H9 (cell line): ENCODE data around the gene RPS15A. TPM values are rescaled to one million over a fixed set of nuclear protein-coding genes. Genes with fewer than 3 reads are reported as not detected.
"Not testable (repeated sequence)": the region's sequence is repeated elsewhere in the genome, so short reads cannot be mapped to it uniquely, and the experiment has no call there.

ENCODE experiments used
- DNase-seq: peaks from one replicate; pipeline ENCODE4 v3.0.0-alpha.2; 2017
- H2AFZ ChIP-seq: one replicate; pipeline ENCODE4 v1.6.1; 2013; ENCODE audit warnings: mild to moderate bottlenecking, low read length, control low read depth, moderate library complexity
- H2AK5ac ChIP-seq: 2 replicates; pipeline ENCODE4 v1.6.1; 2013; ENCODE audit warnings: low read length, control low read depth, mixed read lengths; ENCODE audit not compliant: insufficient read length
- H2BK120ac ChIP-seq: one replicate; pipeline ENCODE4 v1.6.1; 2013; ENCODE audit warnings: low read depth, mild to moderate bottlenecking, low read length, control low read depth, inconsistent platforms; ENCODE audit not compliant: poor library complexity, severe bottlenecking
- H2BK12ac ChIP-seq: 2 replicates; pipeline ENCODE4 v1.6.1; 2013; ENCODE audit warnings: low read length, control low read depth, mixed read lengths, low read depth; ENCODE audit not compliant: insufficient read length
- H2BK15ac ChIP-seq: 2 replicates; pipeline ENCODE4 v1.6.1; 2013; ENCODE audit warnings: low read depth, low read length, control low read depth
- H2BK20ac ChIP-seq: one replicate; pipeline ENCODE4 v1.6.1; 2013; ENCODE audit warnings: low read depth, mild to moderate bottlenecking, low read length, control low read depth, inconsistent platforms; ENCODE audit not compliant: poor library complexity, severe bottlenecking
- H2BK5ac ChIP-seq: 2 replicates; pipeline ENCODE4 v1.6.1; 2013; ENCODE audit warnings: low read length, control low read depth, mixed read lengths; ENCODE audit not compliant: insufficient read length
- H3K14ac ChIP-seq: 2 replicates; pipeline ENCODE4 v1.6.1; 2013; ENCODE audit warnings: low read length, control low read depth; ENCODE audit not compliant: insufficient read depth
- H3K18ac ChIP-seq: 2 replicates; pipeline ENCODE4 v1.6.1; 2013; ENCODE audit warnings: low read depth, mild to moderate bottlenecking, mixed read lengths, low read length, control low read depth; ENCODE audit not compliant: insufficient read length
- H3K23ac ChIP-seq: 2 replicates; pipeline ENCODE4 v1.6.1; 2013; ENCODE audit warnings: low read length, control low read depth, mixed read lengths, low read depth; ENCODE audit not compliant: insufficient read length
- H3K23me2 ChIP-seq: 2 replicates; pipeline ENCODE4 v1.6.1; 2013; ENCODE audit warnings: low read depth, mild to moderate bottlenecking, mixed read lengths, low read length, control low read depth; ENCODE audit not compliant: insufficient read length, poor library complexity, severe bottlenecking
- H3K27ac ChIP-seq: 2 replicates; pipeline ENCODE4 v1.5.1; 2013; ENCODE audit warnings: low read length, control low read depth, mixed read lengths, low read depth; ENCODE audit not compliant: insufficient read length
- H3K27me3 ChIP-seq: 2 replicates; pipeline ENCODE4 v1.6.1; 2013; ENCODE audit warnings: low read length, control low read depth, inconsistent platforms; ENCODE audit not compliant: insufficient read depth
- H3K4ac ChIP-seq: 2 replicates; pipeline ENCODE4 v1.6.1; 2013; ENCODE audit warnings: low read depth, mild to moderate bottlenecking, control low read depth, inconsistent platforms, low read length, moderate library complexity
- H3K4me1 ChIP-seq: 2 replicates; pipeline ENCODE4 v1.6.1; 2013; ENCODE audit warnings: low read length, control low read depth, inconsistent platforms; ENCODE audit not compliant: insufficient read depth
- H3K4me2 ChIP-seq: 2 replicates; pipeline ENCODE4 v1.6.1; 2013; ENCODE audit warnings: low read length, control low read depth, mixed read lengths; ENCODE audit not compliant: insufficient read length, insufficient read depth
- H3K56ac ChIP-seq: 2 replicates; pipeline ENCODE4 v1.6.1; 2013; ENCODE audit warnings: low read depth, mild to moderate bottlenecking, mixed read lengths, low read length, control low read depth; ENCODE audit not compliant: insufficient read length
- H3K79me1 ChIP-seq: 2 replicates; pipeline ENCODE4 v1.6.1; 2013; ENCODE audit warnings: low read depth, mild to moderate bottlenecking, moderate library complexity, low read length, control low read depth, inconsistent platforms; ENCODE audit not compliant: insufficient read depth, poor library complexity, severe bottlenecking
- H3K79me2 ChIP-seq: 2 replicates; pipeline ENCODE4 v1.6.1; 2013; ENCODE audit warnings: low read length, control low read depth, inconsistent platforms; ENCODE audit not compliant: insufficient read depth
- H3K9ac ChIP-seq: 2 replicates; pipeline ENCODE4 v1.6.1; 2013; ENCODE audit warnings: low read length, control low read depth, mixed read lengths; ENCODE audit not compliant: insufficient read length; ENCODE audit errors: extremely low read depth
- H3K9me3 ChIP-seq: one replicate; pipeline ENCODE4 v1.6.1; 2013; ENCODE audit warnings: low read depth, low read length, inconsistent platforms; ENCODE audit not compliant: control insufficient read depth
- H3T11ph ChIP-seq: one replicate; pipeline ENCODE4 v1.6.1; 2013; ENCODE audit warnings: mild to moderate bottlenecking, low read length, control low read depth, inconsistent platforms
- H4K20me1 ChIP-seq: one replicate; pipeline ENCODE4 v1.6.1; 2013; ENCODE audit not compliant: control insufficient read depth, insufficient read length, insufficient read depth
- H4K5ac ChIP-seq: 2 replicates; pipeline ENCODE4 v1.6.1; 2013; ENCODE audit warnings: low read depth, mild to moderate bottlenecking, mixed read lengths, low read length, control low read depth; ENCODE audit not compliant: insufficient read length
- H4K8ac ChIP-seq: replicated peaks from 2 replicates; pipeline ENCODE4 v1.6.1; 2013; ENCODE audit warnings: low read length, control low read depth, mixed read lengths, low read depth; ENCODE audit not compliant: insufficient read length
- H4K91ac ChIP-seq: 2 replicates; pipeline ENCODE4 v1.6.1; 2013; ENCODE audit warnings: low read depth, mild to moderate bottlenecking, moderate library complexity, mixed read lengths, low read length, control low read depth; ENCODE audit not compliant: insufficient read length
- H3K27ac Mint-ChIP-seq, 3 experiments: 2 replicates in 2 of 3; 3 replicates in 1 of 3; pipeline ENCODE4 v1.8.0; 2020 to 2021; ENCODE audit warnings: mixed read lengths in 3 of 3, mild to moderate bottlenecking in 1 of 3, moderate library complexity in 1 of 3
- H3K27me3 Mint-ChIP-seq: 2 replicates; pipeline ENCODE4 v1.8.0; 2021; ENCODE audit warnings: low read depth, mild to moderate bottlenecking, moderate library complexity, mixed read lengths
- H3K36me3 Mint-ChIP-seq, 3 experiments: 2 replicates in 2 of 3; 3 replicates in 1 of 3; pipeline ENCODE4 v1.8.0; 2020 to 2021; ENCODE audit warnings: low read depth in 3 of 3, mixed read lengths in 3 of 3; ENCODE audit not compliant: insufficient read depth in 1 of 3
- H3K4me1 Mint-ChIP-seq, 2 experiments: 2 replicates each; pipeline ENCODE4 v1.8.0; 2020; ENCODE audit warnings: mixed read lengths in 2 of 2
- H3K4me3 Mint-ChIP-seq, 2 experiments: 2 replicates in 1 of 2; 3 replicates in 1 of 2; pipeline ENCODE4 v1.8.0; 2020 to 2021; ENCODE audit warnings: mild to moderate bottlenecking in 2 of 2, mixed read lengths in 2 of 2, moderate library complexity in 1 of 2
- H3K9me3 Mint-ChIP-seq, 2 experiments: 2 replicates in 1 of 2; 3 replicates in 1 of 2; pipeline ENCODE4 v1.8.0; 2020; ENCODE audit warnings: mild to moderate bottlenecking in 2 of 2, mixed read lengths in 2 of 2, moderate library complexity in 1 of 2
- WGBS: extraction: QIAGEN DNeasy Blood & Tissue Kit; methylation state at CpG from one replicate; pipeline ENCODE4 v1.1.7; 2013; ENCODE audit warnings: missing lambda C conversion rate, low lambda C conversion rate, mixed read lengths; ENCODE audit not compliant: insufficient read length; ENCODE audit errors: extremely low coverage; 5-methylcytosine and 5-hydroxymethylcytosine counted together
- total RNA-seq: library from RNA; stranded (reverse); gene quantifications from 2 replicates; pipeline ENCODE4 v1.2.1, GENCODE V29; 2021
- TF ChIP-seq, protein P1 (sequence below): fragments of 200-600 bp; sonication (generic); conservative IDR thresholded peaks from 3 replicates; pipeline ENCODE4 v1.8.0; 2021; ENCODE audit warnings: antibody characterized with exemption, mild to moderate bottlenecking

Gene RPS15A
- total RNA-seq, 1 experiment from 2014 or later, result 1,990 TPM

DNA sequence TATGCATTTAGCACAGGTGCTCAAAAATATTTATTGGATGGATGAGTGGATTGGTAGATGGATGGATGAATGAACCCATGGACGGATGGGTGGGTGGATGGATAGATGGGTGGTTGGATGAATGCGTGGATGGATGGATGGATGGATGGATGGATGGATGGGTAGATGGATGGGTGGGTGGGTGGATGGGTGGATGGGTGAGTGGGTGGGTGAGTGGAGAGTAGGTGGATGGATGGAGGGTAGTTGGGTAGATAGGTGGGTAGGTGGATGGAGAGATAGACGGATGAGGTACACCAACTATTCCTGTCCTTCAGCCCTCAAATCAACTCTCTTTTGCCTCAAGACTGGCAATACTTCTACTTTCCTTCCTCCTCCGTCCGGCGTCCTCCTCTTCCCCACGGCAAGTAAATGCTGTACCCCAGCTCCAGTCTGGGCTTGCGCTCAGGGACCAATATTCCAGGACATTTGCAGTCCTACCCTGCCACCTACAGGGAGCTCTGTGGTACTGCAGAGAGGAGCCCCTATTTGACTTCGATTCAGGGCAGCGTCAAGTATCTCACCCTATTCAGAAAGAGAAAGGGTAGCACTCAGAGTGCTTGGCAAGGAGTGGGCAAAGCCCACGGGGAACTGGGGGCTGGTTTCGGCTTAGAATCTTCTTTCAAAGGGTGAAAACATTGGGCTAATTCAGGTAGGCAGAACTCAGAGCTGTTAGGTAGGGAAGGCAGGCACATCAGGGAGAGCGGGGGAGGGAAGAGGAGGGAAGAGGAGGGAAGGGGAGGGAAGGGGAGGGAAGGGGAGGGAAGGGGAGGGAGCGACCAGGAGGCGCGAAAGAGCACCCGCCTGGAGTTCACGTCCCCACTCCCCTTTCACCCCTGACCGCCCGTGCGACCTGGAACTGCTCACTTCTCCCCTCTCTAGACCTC is 30.3 kb downstream of the RPS15A start:
- not testable (repeated sequence) for H3K27ac ChIP-seq, H4K91ac ChIP-seq, H4K8ac ChIP-seq, H3K18ac ChIP-seq, H3K27me3 ChIP-seq, H3K27me3 Mint-ChIP-seq, H3K23me2 ChIP-seq, H3K4me1 Mint-ChIP-seq, H3K4me2 ChIP-seq, H3K9me3 ChIP-seq, H3K36me3 Mint-ChIP-seq, H2AFZ ChIP-seq, H3K79me1 ChIP-seq, H3T11ph ChIP-seq, H3K9ac ChIP-seq, H2BK20ac ChIP-seq, H4K5ac ChIP-seq, H3K27ac Mint-ChIP-seq, H2AK5ac ChIP-seq, H3K4ac ChIP-seq, H4K20me1 ChIP-seq, H3K23ac ChIP-seq, H2BK120ac ChIP-seq, DNase-seq, H3K56ac ChIP-seq, H3K79me2 ChIP-seq, H2BK5ac ChIP-seq, H3K4me1 ChIP-seq, H2BK12ac ChIP-seq, H3K9me3 Mint-ChIP-seq, H2BK15ac ChIP-seq, H3K14ac ChIP-seq
- TF ChIP-seq, protein P1, sequence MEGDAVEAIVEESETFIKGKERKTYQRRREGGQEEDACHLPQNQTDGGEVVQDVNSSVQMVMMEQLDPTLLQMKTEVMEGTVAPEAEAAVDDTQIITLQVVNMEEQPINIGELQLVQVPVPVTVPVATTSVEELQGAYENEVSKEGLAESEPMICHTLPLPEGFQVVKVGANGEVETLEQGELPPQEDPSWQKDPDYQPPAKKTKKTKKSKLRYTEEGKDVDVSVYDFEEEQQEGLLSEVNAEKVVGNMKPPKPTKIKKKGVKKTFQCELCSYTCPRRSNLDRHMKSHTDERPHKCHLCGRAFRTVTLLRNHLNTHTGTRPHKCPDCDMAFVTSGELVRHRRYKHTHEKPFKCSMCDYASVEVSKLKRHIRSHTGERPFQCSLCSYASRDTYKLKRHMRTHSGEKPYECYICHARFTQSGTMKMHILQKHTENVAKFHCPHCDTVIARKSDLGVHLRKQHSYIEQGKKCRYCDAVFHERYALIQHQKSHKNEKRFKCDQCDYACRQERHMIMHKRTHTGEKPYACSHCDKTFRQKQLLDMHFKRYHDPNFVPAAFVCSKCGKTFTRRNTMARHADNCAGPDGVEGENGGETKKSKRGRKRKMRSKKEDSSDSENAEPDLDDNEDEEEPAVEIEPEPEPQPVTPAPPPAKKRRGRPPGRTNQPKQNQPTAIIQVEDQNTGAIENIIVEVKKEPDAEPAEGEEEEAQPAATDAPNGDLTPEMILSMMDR, result peak; percentile 70
- no CpG with 5 or more reads among the region's 21 CpGs for WGBS
- H3K4me3 Mint-ChIP-seq, result peak overlapping the region; percentile 56 to 66

DNA sequence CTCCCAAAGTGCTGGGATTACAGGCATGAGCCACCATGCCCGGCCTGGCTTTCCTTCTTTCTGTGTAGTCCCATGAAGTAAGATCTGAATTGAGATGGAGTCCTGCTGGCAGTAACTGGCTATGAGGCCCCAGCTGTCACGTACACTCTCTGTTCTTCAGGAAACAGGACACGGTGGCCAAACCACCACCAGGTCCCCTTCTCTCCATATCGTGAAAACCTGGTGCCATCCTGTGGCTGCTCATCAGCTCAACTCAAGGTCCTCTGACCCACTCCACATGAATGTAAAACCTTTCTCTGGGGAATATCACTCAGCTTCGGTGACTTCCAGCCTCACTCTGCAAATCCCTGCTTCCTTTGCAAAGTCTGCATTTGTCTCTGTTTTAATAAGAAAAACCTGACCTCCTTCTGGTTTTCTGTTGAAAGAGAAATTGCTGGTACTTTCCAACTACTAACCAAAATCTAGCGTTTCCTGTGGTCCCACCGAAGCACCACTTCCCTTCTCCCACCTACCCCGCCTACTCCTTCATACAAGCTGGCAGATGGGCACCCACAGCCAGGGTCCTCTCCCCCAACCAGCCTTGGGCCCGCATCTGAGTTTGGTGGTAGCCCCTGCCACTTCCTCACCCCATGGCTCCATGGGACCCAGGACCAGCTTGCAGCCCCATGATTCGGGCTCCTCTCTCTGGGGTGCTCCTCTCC is 32.0 kb downstream of the RPS15A start:
- not testable (repeated sequence) for DNase-seq, H3K56ac ChIP-seq, H3K9ac ChIP-seq, H3K4me3 Mint-ChIP-seq, H3K18ac ChIP-seq, H3K23ac ChIP-seq, H3K27me3 ChIP-seq, H3K79me1 ChIP-seq, H3K79me2 ChIP-seq, H3K4me1 ChIP-seq, H3K27ac Mint-ChIP-seq, H3K4me1 Mint-ChIP-seq, H4K20me1 ChIP-seq, H3K4me2 ChIP-seq, H4K5ac ChIP-seq, H3K9me3 Mint-ChIP-seq, H3K14ac ChIP-seq, H2BK120ac ChIP-seq, H4K8ac ChIP-seq, H3K27me3 Mint-ChIP-seq, H2AFZ ChIP-seq, H2BK20ac ChIP-seq, H2BK5ac ChIP-seq, H2BK15ac ChIP-seq, H3K9me3 ChIP-seq, H3K36me3 Mint-ChIP-seq, H3K23me2 ChIP-seq, H3K4ac ChIP-seq, H2AK5ac ChIP-seq, H4K91ac ChIP-seq, H2BK12ac ChIP-seq, H3K27ac ChIP-seq, H3T11ph ChIP-seq
- no CpG with 5 or more reads among the region's 10 CpGs for WGBS
